ENCODE results near the gene HDLBP.

The HDLBP gene

GRCh38 chr2:241226723-241227572 lies 88.5 kb downstream of the HDLBP start:
- no peak for TF ChIP-seq CTCF (IDR thresholded peaks at IDR 0.05; ENCODE audit: low read depth, low read length)
- no peak overlapping the region for H3K4me3 ChIP-seq (ENCODE audit: low read depth, low read length)

- no peak for TF ChIP-seq CTCF (IDR thresholded peaks at IDR 0.05; ENCODE audit: low read depth, low read length)
- no peak overlapping the region for H3K4me3 ChIP-seq (ENCODE audit: low read depth, low read length)
Measured at GRCh38 chr2:241225983-241226382, 89.5 kb downstream of the HDLBP start.

GRCh38 chr2:241225545-241225944 lies 89.9 kb downstream of the HDLBP start:
- TF ChIP-seq CTCF (IDR thresholded peaks at IDR 0.05; ENCODE audit: low read depth, low read length), result no peak
- no peak overlapping the region for H3K4me3 ChIP-seq (ENCODE audit: low read depth, low read length)

DNA sequence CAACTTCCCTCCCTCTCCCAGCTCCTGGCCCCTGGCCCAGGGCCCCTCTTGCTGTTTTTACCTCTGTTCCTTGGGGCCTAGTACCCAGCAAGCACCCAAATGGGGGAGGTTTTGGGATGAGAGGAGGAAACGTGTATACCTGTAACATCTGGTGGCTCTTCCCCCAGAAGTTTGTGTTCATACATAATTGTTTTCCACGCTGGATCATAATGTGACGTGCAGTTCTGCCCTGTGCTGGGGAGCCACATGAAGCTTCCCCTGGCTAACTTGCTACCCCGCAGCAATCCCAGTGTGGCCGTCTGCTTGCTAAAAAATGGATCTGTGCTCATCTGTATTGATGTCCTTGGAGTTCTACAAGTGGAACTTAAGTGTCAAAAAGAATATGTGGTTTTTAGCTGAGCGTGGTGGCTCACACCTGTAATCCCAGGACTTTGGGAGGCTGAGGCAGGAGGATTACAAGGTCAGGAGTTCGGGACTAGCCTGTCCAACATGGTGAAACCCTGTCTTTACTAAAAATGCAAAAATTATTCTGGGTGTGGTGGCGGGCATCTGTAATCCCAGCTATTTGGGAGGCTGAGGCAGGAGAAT lies 90.5 kb downstream of the HDLBP start:
- H3K4me3 ChIP-seq (ENCODE audit: low read depth, low read length), result no peak overlapping the region
- TF ChIP-seq CTCF (IDR thresholded peaks at IDR 0.05; ENCODE audit: low read depth, low read length), result no peak

DNA sequence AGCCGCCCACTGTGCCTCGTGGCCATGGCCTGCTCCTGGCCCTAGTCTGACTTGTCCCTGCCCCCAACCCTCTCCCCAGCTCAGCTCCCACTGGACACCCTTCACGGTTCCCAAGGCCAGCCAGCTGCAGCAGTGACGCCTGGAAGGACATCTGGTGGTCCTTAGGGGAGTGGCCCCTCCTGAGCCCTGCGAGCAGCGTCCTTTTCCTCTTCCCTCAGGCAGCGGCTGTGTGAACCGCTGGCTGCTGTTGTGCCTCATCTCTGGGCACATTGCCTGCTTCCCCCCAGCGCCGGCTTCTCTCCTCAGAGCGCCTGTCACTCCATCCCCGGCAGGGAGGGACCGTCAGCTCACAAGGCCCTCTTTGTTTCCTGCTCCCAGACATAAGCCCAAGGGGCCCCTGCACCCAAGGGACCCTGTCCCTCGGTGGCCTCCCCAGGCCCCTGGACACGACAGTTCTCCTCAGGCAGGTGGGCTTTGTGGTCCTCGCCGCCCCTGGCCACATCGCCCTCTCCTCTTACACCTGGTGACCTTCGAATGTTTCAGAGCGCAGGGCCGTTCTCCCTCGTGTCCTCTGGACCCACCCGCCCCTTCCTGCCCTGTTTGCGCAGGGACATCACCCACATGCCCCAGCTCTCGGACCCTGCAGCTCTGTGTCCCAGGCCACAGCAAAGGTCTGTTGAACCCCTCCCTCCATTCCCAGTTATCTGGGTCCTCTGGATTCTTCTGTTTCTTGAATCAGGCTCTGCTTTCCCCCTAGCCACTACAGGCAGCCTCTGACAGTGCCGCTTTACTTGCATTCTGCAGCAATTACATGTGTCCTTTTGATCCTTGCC lies 91.2 kb downstream of the HDLBP start:
- H3K4me3 ChIP-seq (ENCODE audit: low read depth, low read length), result no peak overlapping the region
- TF ChIP-seq CTCF (IDR thresholded peaks at IDR 0.05; ENCODE audit: low read depth, low read length), result 0 out of 2 replicates have a peak, but pooled peaks have one; percentile 5

DNA sequence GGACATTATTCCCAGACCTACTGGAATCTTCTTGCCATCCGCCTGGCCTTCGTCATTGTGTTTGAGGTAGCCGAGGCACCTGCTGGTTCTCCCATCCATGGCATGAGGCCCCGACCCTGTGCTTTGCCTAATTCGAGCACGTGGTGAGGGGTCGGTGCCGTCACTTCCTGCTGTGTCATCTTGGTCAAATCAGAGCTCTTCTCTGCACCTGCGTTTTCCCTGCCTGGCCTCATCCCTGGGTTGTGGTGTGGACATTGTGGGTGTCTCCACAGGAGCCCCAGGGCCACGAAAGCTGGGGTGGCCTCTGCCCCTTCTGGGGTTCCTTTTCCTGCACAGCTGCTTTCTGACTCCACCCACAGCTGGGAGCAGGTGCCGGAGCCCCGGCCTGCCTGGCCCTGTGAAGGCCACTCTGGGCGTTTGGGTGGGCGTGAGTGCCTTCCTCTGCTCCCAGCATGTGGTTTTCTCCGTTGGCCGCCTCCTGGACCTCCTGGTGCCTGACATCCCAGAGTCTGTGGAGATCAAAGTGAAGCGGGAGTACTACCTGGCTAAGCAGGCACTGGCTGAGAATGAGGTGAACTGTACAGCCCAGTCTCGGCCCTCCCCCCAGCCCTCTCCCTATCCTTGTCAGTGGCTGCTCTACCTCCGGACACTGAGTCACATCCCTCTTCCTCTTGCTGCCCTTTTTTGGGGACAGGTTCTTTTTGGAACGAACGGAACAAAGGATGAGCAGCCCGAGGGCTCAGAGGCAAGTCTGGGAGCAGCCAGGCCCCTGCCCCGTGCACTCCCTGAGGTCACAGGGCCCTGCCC lies 92.1 kb downstream of the HDLBP start:
- no peak overlapping the region for H3K4me3 ChIP-seq (ENCODE audit: low read depth, low read length)
- TF ChIP-seq CTCF (IDR thresholded peaks at IDR 0.05; ENCODE audit: low read depth, low read length), result no peak

Data from WI38 (cell line).